HL-60/S4 treated with phorbol 12-myristate 13-acetate at 8.2 ng/mL for 4 days and 3 days (cell line): ENCODE measurements around the gene ITPR1.
"Not testable (repeated sequence)": the region's sequence is repeated elsewhere in the genome, so short reads cannot be mapped to it uniquely, and the experiment has no call there.

Source experiments
- in situ Hi-C: fragments of 300-500 bp; cut with MboI; formaldehyde crosslinking; loops from 2 replicates; pipeline ENCODE4 v1.15.0; 2022; ENCODE audit warnings: low sequenced_read_pairs

The ITPR1 gene

DNA sequence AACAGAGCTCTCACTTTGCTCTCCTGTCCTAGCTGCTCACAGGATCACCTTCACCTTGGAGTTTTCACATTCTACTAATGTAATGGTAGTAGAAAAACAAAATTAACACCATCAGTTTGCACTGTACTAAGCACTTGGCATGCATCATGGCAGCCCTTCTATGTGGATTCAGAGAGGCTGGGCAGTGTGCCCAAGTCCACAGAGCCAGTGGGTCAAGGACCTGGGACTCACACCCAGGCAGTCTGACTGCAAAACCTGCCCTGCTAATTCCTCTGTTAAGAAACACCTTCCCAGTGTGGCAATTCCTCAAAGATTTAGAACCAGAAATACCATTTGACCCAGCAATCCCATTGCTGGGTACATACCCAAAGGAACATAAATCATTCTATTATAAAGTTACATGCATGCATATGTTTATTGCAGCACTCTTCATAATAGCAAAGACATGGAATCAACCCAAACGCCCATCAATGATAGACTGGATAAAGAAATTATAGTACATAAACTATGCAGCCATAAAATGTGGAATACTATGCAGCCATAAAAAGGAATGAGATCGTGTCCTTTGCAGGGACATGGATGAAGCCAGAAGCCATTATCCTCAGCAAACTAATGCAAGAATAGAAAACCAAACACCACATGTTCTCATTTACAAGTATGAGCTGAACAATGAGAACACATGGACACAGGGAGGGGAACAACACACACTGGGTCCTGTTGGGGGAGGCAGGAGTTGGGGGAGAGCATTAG lies 269.5 kb downstream of the ITPR1 start:
- in situ Hi-C loops, result not testable (repeated sequence)

DNA sequence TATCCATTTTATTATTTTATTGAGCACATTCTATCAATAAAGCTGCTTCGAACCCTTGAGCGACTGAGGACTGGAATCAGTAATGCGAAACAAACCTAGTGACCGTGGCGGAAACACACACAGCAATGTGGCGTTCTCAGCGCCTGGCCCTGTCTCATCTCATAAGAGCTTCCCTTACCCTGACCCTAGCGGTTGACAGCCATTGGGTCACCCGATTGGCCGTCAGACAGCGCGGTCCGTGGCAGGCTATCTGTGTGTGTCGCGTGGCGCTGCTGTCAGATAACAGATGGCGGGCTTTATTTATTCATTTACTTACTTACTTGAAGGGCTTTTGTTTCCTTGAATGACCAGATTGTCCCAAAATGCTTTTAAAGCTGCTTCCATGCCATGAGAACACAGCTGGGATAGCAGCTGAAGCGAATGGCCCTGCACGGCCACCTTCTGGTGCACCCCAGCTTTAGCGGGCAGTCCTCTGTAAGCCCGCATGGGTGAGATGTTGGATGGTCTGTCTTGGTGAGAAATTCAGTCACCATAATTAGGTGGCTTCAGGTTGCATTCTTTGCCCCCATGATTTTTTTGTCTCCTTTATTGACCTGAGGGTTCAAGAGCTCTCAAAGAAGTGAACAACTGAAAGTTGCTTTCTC lies 270.6 kb downstream of the ITPR1 start:
- in situ Hi-C loops, result no loop called here

DNA sequence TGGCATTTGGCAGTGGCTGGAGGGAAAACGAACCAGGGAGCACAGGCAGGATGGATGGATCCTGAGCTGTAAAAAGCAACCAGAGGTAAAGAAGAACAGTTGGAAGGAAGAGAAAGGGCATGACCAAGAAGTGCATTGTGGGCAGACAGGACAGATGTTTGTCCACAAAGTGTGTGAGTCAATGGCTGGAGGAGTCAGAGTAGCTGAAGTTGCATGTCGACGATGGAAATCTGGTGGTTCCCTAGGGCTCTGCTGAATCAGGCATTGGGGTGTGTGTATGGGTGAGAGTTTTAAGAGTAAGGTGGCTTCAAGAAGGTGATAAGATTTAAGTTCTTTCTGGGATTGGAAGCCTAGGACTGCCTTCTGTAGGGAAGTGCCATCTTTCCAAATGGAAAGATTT lies 272.1 kb downstream of the ITPR1 start:
- in situ Hi-C loops, result no loop called here

GRCh38 chr3:4766263-4766662 lies 273.1 kb downstream of the ITPR1 start:
- in situ Hi-C loops, result no loop called here

- in situ Hi-C loops, result no loop called here
Observed at GRCh38 chr3:4766716-4767499, 273.8 kb downstream of the ITPR1 start.

DNA sequence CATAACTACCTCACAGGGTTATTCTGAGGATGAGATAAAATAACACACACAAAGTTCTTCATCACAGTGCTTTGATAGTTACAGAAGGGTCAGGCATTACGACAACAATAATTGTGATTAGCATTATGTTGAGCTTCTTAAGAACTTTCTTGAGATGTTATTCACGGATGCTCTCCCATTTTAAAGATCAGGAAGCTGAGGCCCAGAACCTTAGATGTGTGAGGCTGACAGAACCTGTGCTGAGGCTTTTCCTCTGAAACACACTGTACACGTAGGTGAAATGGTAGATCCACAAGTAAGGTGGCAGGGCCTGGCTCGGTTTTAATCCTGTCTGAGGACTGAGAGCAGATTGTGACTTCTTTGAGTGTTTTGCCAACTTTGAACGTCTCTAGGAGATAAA lies 274.9 kb downstream of the ITPR1 start:
- in situ Hi-C loops, result no loop called here

DNA sequence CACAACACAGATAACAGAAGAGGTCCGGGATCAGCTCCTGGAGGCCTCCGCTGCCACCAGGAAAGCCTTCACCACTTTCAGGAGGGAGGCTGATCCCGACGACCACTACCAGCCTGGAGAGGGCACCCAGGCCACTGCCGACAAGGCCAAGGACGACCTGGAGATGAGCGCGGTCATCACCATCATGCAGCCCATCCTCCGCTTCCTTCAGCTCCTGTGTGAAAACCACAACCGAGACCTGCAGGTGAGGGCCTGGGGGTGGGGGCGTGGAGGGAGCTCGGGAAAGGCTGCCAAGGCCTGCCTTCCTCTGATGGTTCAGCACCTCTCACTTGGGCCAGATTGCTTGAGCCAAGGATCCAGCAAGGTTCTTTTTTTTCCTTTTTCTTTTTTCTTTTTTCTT lies 275.4 kb downstream of the ITPR1 start:
- in situ Hi-C loops, result no loop called here

GRCh38 chr3:4770561-4770960 lies 277.4 kb downstream of the ITPR1 start:
- in situ Hi-C loops, result no loop called here

DNA sequence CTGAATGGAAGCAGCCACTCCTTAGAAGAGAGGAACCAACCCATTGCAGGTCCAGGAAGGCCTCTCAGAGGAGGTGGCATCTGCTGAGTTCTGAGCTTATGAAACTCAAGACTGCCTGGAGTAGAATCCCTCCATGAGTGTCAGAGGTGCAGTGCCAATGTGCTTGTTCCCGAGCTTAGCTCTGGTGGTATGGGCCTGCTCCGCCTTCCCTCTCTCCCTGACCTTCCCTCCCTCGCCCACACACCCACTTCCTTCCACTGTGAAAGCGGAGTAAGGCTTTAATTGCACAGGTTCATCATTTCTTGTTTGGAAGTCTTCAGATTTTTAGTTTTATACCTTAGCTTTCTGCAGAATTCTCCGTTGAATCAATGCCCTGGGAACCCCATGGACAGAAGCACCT lies 278.1 kb downstream of the ITPR1 start:
- in situ Hi-C loops, result no loop called here

GRCh38 chr3:4772171-4772804 lies 279.1 kb downstream of the ITPR1 start:
- in situ Hi-C loops, result no loop called here

GRCh38 chr3:4772858-4773257 lies 279.7 kb downstream of the ITPR1 start:
- in situ Hi-C loops, result no loop called here

DNA sequence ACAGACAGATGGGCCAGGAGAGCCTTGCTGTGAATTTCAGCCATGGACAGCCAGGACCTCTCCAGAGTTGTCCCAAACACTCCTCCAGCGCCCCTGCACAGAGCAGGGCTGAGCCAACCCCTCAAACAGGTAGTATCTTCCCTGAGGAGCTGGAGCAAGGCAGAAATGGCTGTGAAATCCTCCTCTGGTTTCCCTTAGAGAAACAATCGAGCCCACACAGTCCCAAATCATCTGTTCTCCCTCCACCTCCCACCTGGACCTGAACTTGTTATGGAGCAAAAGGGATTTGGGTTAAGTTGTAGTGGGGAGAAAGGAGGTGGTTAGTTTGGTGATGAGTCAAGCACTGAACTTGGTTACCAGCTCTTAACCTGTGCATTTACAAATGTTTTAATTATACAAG lies 280.4 kb downstream of the ITPR1 start:
- in situ Hi-C loops, result no loop called here

DNA sequence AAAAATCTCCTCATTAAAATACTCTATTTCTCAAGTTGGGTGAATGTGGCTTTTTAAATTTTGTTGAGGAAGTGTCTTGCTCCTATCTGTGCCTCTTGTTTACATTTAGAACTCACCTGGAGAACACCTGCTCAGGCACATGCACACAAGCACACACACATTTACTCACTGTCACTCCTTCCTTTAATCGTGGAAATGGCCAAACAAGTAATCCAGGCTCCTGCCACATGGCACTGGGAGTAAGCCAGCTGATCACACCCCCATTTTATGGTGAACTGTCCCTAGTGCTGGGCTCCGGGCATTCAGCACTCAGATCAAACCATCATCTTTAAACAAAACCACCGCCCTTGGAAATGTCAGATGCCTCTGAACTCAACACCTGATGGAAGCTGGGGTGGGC lies 281.4 kb downstream of the ITPR1 start:
- in situ Hi-C loops, result no loop called here

DNA sequence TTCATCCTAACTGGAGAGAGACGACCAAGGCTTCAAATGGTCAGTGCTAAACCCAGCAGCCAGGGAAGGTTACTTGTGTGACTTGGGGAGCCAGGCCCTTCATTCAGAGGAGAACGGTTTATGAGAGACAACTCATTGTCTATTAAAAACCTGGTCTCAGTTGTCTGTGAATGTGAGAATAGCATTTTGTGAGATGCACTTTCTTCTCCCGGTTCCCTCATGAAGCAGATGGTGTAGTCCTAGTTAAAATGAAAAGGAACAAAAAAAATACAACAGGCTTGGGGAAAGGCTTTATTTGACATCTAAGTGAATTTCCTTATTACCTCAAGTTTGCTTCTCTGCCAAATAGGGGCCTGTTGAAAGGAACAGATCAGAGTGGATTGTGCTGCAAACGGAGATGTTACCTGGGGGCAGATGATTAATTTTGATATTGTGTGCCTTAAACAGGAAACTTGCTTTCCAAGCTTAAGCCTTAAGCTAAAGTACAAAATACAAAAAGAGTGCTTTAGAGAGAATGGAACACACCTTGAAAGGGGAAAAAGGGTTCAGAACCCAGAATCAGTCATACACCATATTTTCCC lies 283.3 kb downstream of the ITPR1 start:
- in situ Hi-C loops, result no loop called here

DNA sequence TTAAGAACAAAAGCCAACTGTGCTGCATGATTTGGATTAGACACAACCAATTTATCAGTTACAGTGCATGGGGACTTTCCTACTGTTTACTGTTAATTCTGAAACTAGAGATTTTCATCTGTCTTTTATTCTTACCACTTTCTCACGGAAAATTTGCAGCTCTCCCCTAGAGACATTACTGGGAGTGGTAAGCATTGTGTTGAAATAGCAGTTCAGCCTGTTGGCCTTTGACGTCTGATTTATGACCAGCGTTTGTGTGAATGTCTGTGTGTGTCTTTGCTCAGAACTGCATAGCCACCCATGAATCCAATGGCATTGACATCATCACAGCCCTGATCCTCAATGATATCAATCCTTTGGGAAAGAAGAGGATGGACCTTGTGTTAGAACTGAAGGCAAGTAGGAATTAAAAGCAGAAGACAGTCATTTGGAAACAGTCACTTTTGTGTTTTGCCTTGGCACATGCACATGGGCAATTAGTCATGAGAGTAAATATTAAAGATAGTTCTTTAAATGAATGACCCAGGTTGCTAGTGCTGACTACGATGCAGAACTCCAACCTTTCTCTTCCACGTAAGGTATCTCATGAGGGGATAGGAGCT lies 283.9 kb downstream of the ITPR1 start:
- in situ Hi-C loops, result no loop called here

- in situ Hi-C loops, result no loop called here
Observed at GRCh38 chr3:4778119-4778518, 285.0 kb downstream of the ITPR1 start.

- in situ Hi-C loops, result no loop called here
Observed at GRCh38 chr3:4778740-4779139, 285.6 kb downstream of the ITPR1 start.

DNA sequence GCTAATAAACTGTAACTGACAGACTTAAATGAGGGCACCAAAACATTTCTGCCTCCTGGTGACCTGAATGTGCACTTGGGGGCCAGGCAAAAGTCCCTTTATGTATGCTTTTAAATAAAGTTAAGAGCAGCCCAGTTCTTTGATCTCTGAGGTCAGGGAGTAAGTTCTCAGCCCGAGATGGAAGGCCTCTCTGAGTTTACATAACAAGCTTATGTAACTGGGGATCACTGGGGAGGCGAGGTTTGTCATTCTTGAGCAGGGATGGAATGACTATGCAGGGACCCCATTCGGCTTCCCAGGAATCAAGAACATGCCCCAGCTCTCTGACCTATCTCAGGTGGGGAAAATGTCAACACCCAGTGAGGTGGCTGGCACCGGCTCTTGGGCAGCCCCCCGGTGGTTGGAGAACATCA lies 287.4 kb downstream of the ITPR1 start:
- in situ Hi-C loops, result no loop called here

GRCh38 chr3:4782095-4782494 lies 288.9 kb downstream of the ITPR1 start:
- in situ Hi-C loops, result no loop called here

- in situ Hi-C loops, result no loop called here
Observed at GRCh38 chr3:4785551-4785950, 292.4 kb downstream of the ITPR1 start.

DNA sequence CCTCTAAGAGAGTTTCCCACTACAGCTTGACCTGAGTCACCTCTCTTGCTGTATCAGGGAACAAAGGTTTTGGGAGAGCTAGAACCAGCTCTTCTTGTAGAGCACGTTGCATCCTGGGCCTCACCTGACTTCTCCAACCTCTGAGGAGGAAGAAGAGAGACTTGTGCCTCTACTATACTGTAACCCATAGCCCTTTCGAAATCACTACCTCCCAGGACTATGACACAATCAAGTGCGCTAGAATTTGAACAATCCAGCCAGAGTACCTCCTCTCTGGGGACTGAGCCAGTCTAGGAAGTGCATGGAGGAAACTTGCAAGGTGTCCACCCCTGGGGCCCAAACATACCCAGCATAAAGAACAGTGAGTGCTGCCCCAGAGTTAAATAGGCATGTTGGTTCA lies 293.3 kb downstream of the ITPR1 start:
- in situ Hi-C loops, result no loop called here
